Measurements from ENCODE around the gene USH2A.
"Not testable (repeated sequence)": the region's sequence is repeated elsewhere in the genome, so short reads cannot be mapped to it uniquely, and the experiment has no call there.

Gene USH2A

GRCh38 chr1:216071262-216071661 is 352.0 kb downstream of the USH2A start:
- no peak for DNase-seq (ENCODE audit: low read depth, low spot score)
- no peak overlapping the region for H3K27ac ChIP-seq

DNA sequence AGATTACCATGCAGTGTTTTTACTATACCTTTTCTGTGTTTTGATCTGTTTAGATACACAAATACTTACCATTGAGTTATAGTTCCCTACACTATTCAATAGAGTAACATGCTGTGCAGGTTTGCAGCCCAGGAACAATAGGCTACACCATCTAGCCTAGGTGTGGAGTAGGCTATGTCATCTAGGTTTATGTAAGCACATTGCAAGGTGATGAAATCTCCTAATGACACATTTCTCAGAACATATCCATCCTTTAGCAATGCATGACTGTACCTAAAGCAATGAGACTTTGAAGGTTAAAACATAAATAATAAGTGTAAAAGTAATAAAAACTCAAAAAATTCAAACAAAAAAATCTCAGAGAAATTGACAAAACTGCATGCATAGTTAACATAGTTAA is 358.6 kb downstream of the USH2A start:
- DNase-seq (ENCODE audit: low read depth, low spot score) = peak; percentile 27
- no peak overlapping the region for H3K27ac ChIP-seq

DNA sequence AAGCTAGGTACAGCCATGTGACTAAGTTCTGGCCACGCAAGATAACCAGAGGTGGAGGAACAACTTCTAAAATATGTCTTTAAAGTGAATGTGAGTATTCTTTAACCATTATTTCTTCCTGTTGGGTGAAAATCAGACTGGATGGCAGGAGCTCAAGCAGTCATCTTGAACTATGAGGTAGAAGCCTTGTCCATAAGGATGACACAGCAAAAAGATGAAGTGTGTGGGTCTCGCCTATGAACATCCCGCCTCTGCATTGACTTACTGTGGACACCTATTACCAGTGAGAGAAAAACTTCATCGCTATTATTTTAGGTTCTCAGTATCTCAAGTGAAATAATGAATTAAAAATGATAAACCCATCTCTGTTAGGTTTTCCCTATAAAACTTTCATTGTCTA is 365.3 kb downstream of the USH2A start:
- H3K27ac ChIP-seq = no peak overlapping the region
- DNase-seq (ENCODE audit: low read depth, low spot score) = no peak

DNA sequence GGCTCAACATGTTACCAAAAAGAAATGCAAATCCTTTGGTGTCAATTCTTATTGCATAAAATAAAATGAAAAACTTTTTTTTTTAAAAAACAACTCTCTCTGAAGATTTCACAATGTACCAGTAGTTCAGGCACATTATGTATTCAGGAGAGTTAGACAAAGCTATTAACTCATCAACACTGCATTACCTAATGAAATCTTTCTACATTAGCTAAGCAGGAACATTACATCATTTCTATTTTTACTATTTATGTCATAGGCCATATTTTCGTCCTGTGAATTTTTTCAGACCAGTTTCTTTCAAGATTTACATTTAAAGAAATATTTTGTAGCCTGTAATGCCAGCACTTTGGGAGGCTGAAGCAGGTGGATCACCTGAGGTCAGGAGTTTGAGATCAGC is 366.2 kb downstream of the USH2A start:
- DNase-seq (ENCODE audit: low read depth, low spot score) = no peak

DNA sequence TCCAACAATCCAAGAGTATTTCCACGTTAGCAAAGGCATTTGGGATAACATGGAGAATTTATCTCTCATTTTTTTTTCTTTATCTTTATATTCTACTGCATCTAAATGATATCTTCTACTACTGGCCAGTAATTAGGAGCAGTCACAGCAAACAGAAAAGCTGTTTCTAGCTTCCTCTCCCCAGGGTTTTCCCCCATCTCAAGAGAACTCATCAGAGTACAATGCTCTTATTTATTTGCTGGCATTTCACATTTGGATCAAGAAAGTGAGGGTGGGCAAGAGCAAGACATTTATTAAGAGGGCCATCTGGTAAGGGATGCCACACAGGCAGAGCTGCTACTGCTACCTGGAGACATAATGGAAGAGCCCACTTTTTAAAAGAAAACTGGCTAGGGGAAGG is 368.2 kb downstream of the USH2A start:
- DNase-seq (ENCODE audit: low read depth, low spot score) = no peak
- no peak overlapping the region for H3K27ac ChIP-seq

More for the DNA sequence above, 366.2 kb downstream of the USH2A start:
- H3K27ac ChIP-seq = no peak overlapping the region

DNA sequence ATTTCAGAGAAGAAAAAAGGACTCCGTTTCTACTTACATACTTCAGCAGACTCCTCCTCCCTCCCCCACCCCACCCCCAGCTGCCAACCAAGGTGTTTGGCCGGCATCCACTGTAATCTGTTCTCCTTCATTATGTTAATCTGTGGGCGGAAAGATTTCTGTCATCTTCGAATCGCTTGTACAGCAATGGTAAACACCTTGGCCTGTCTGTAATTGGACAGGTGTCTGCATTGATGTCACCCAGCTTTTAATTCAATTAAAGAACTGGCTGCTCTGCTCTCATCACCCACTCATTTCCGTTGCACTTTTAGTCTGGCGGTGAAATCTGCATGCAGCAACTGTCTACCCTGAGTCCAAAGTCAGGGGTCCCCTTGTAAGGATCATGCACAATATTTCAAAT is 368.6 kb downstream of the USH2A start:
- no peak overlapping the region for H3K27ac ChIP-seq
- no peak for DNase-seq (ENCODE audit: low read depth, low spot score)

- no peak overlapping the region for H3K27ac ChIP-seq
- no peak for DNase-seq (ENCODE audit: low read depth, low spot score)
Measured at GRCh38 chr1:216051071-216051470, 372.2 kb downstream of the USH2A start.

- no peak for DNase-seq (ENCODE audit: low read depth, low spot score)
Measured at GRCh38 chr1:216049741-216050430, 373.4 kb downstream of the USH2A start.

GRCh38 chr1:216047811-216048572 is 375.3 kb downstream of the USH2A start:
- H3K27ac ChIP-seq = no peak overlapping the region
- DNase-seq (ENCODE audit: low read depth, low spot score) = no peak

More at GRCh38 chr1:216049741-216050430, 373.4 kb downstream of the USH2A start:
- H3K27ac ChIP-seq = no peak overlapping the region

GRCh38 chr1:216046336-216046735 is 376.9 kb downstream of the USH2A start:
- DNase-seq (ENCODE audit: low read depth, low spot score) = no peak
- no peak overlapping the region for H3K27ac ChIP-seq

DNA sequence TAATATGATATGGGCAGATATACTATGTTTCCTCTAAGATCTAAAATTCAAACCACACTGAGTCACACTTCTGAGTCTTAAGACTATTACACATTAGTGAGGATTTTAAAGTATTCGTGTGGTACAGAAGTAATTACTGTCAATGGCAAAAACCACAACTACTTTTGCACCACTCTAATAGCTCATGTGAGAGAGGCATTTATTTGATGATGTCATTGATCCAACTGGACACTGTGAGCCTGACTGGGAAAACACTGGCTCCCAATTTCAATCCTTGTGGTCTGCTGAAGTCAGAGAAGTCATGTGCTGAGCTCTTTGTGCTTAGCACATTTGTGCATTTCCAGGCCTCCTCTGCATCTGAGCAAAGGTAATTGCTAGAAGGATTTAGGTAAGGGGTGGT is 377.8 kb downstream of the USH2A start:
- peak; percentile 56 for DNase-seq (ENCODE audit: low read depth, low spot score)
- H3K27ac ChIP-seq = no peak overlapping the region

DNA sequence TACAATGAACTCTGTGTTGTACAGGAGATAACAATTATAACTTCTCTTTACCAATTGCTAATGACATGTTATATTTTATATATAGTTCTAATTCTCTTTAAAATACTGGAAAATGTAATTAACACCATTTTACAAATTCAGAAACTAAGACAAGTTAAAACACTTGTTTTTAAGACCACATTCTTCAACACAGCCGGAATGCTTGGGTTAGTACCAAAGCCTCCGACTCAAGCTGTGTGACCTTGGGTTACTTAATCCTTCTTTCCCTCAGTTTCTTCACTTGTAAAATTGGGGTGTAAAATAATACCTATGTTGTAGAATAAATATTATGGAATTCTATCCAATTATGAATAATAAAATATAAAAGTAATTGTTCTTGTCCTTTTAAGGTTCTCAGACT is 378.7 kb downstream of the USH2A start:
- no peak for DNase-seq (ENCODE audit: low read depth, low spot score)
- peak overlapping the region; percentile 24 for H3K27ac ChIP-seq

DNA sequence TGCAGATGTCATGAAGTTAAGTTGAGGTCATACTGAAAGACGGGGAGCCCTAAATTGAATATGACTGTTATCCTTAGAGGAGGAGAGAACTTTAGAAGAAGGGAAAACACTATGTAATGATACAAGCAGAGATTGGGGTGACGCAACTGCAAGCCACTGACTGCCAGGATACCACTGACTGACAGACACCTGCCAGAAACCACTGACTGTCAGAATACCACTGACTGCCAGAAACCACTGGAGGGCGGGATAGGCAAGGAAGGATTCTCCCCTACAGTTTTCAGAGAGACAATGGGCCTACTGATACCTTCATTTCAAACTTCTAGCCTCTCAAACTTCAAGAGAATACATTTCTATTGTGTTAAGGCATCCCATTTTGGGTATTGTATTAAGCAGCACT is 388.7 kb downstream of the USH2A start:
- DNase-seq (ENCODE audit: low read depth, low spot score) = no peak
- no peak overlapping the region for H3K27ac ChIP-seq

DNA sequence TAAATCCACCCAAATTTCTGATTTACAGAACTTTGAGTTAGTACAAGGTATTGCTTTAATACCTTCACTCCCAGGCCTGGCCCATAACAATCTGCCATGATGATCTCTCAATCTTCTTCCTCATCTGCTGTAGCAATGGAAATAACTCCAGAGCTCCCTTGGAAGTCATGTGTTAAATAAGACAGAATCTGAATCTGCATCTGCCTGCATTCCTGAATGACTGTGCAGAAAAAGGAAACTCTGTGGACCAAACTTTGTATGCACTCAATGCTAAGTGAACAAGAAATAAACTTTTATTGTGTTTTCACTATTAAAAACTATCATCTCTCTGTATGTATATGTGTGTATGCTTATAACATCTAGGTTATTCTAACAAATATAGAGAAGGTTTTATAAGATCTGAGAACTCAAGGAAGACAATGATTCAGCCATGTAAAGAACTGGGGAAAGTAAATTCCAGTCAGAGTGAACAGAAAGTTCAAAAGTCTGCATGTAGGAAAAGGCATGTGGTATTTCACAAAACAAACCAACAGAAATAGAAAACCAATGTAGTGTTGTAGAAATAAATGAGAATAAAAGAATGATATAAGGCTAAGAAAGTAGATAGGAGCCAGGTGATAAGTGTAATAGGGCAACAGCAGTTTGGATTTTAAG is 390.2 kb downstream of the USH2A start:
- H3K27ac ChIP-seq = no peak overlapping the region
- no peak for DNase-seq (ENCODE audit: low read depth, low spot score)

- DNase-seq (ENCODE audit: low read depth, low spot score) = no peak
- H3K27ac ChIP-seq = no peak overlapping the region
Measured at GRCh38 chr1:216032284-216032683, 391.0 kb downstream of the USH2A start.

DNA sequence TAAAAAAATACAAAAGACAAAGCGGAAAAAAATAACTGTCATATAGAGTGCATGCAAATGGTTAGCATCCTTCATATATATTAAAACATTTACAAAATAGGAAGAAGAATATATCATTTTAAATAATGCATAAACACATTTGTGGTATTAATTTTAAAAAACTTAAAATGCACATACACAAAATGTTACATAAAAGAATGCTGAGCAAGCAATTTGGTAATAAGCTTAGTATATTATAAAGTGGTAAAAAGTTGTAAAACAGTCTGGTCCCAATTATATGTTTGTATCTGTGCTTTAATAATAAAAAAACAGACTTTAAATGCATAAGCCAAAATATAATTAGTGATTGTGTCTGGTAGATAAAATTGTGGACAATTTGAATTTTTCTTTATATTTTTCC is 394.6 kb downstream of the USH2A start:
- H3K27ac ChIP-seq = no peak overlapping the region
- DNase-seq (ENCODE audit: low read depth, low spot score) = no peak

- DNase-seq (ENCODE audit: low read depth, low spot score) = no peak
- no peak overlapping the region for H3K27ac ChIP-seq
Measured at GRCh38 chr1:216024546-216024945, 398.7 kb downstream of the USH2A start.

- no peak for DNase-seq (ENCODE audit: low read depth, low spot score)
Measured at GRCh38 chr1:216020743-216021345, 402.4 kb downstream of the USH2A start.

GRCh38 chr1:216015116-216015515 is 408.1 kb downstream of the USH2A start:
- no peak for DNase-seq (ENCODE audit: low read depth, low spot score)
- no peak overlapping the region for H3K27ac ChIP-seq

More at GRCh38 chr1:216020743-216021345, 402.4 kb downstream of the USH2A start:
- no peak overlapping the region for H3K27ac ChIP-seq

GRCh38 chr1:216014086-216014485 is 409.2 kb downstream of the USH2A start:
- no peak overlapping the region for H3K27ac ChIP-seq
- DNase-seq (ENCODE audit: low read depth, low spot score) = no peak

DNA sequence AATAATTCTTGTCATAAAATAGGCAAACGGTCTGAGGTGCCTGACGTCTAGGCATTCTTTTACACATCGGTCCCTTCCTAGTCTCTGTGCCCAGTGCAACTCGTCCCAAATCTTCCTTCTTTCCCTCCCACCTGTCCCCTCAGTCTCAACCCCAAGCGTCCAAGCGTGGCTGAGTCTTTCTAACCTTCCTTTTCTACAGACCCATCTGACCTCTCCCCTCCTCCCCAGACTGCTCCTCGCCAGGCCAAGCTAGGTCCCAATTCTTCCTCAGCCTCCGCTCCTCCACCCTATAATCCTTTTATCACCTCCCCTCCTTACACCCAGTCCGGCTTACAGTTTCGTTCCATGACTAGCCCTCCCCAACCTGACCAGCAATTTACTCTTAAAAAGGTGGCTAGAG is 413.8 kb downstream of the USH2A start:
- not testable (repeated sequence) for DNase-seq (ENCODE audit: low read depth, low spot score); H3K27ac ChIP-seq
